ENCODE data around the gene RPS23.

DNA sequence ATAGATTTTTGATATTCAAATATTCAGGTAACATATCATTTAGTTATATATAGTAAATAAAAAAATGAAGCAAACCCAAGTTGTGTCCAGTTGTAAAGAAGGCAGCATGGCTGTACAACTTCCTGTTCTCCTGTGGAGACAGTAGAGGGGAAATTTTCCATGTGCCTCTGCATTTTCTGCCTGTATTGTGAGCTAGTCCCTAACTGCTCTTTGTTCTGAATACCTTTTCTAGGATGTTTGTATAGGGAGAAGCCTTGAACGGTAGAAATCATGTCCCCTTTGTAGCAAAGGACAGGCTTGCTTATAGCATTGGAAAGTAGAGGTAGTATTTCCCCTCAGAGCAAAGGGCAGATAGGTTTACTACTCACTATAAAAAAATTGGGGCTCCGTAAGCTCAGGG, 13.3 kb upstream of the RPS23 start:
- TF ChIP-seq, protein P1, sequence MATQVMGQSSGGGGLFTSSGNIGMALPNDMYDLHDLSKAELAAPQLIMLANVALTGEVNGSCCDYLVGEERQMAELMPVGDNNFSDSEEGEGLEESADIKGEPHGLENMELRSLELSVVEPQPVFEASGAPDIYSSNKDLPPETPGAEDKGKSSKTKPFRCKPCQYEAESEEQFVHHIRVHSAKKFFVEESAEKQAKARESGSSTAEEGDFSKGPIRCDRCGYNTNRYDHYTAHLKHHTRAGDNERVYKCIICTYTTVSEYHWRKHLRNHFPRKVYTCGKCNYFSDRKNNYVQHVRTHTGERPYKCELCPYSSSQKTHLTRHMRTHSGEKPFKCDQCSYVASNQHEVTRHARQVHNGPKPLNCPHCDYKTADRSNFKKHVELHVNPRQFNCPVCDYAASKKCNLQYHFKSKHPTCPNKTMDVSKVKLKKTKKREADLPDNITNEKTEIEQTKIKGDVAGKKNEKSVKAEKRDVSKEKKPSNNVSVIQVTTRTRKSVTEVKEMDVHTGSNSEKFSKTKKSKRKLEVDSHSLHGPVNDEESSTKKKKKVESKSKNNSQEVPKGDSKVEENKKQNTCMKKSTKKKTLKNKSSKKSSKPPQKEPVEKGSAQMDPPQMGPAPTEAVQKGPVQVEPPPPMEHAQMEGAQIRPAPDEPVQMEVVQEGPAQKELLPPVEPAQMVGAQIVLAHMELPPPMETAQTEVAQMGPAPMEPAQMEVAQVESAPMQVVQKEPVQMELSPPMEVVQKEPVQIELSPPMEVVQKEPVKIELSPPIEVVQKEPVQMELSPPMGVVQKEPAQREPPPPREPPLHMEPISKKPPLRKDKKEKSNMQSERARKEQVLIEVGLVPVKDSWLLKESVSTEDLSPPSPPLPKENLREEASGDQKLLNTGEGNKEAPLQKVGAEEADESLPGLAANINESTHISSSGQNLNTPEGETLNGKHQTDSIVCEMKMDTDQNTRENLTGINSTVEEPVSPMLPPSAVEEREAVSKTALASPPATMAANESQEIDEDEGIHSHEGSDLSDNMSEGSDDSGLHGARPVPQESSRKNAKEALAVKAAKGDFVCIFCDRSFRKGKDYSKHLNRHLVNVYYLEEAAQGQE (IDR thresholded peaks at IDR 0.05; ENCODE audit: unreplicated experiment): no peak
- no peak for TF ChIP-seq EZH2 (IDR thresholded peaks at IDR 0.05; ENCODE audit: low read depth, unreplicated experiment)
- no peak for TF ChIP-seq STAT1 (IDR thresholded peaks at IDR 0.05; ENCODE audit: unreplicated experiment)
- TF ChIP-seq EZH2phosphoT487 (IDR thresholded peaks at IDR 0.05; ENCODE audit: unreplicated experiment): no peak

All from GM23338 (cell line).